HepG2 (cell line): ENCODE data around the gene VPREB1.

Experiments used
- CHD2 ChIP-seq: IDR thresholded peaks from 2 replicates; pipeline ENCODE4 v1.6.1; 2011; ENCODE audit warnings: low read depth, low read length, improper control_type of control experiment
- FOXJ3 ChIP-seq: sonication (generic); formaldehyde crosslinking; IDR thresholded peaks from 2 replicates; pipeline ENCODE4 v1.4.0; 2020; ENCODE audit warnings: missing genetic modification reagents, mild to moderate bottlenecking, borderline replicate concordance
- NFIC ChIP-seq: IDR thresholded peaks from 2 replicates; pipeline ENCODE4 v1.6.1; 2012; ENCODE audit warnings: mild to moderate bottlenecking, low read length, inconsistent platforms
- POLR2A ChIP-seq, 2 experiments: IDR thresholded peaks; 2 replicates each; pipeline ENCODE4 v1.6.1; 2011; ENCODE audit warnings: low read depth in 2 of 2, low read length in 2 of 2, mild to moderate bottlenecking in 1 of 2, moderate library complexity in 1 of 2; ENCODE audit not compliant: insufficient read depth in 1 of 2
- ZFP37 ChIP-seq: sonication (generic); formaldehyde crosslinking; IDR thresholded peaks from 2 replicates; pipeline ENCODE4 v1.4.0; 2020; ENCODE audit warnings: missing genetic modification reagents, borderline replicate concordance
- ZNF761 ChIP-seq: sonication (generic); formaldehyde crosslinking; conservative IDR thresholded peaks from 2 replicates; pipeline ENCODE4 v1.4.0; 2020; ENCODE audit warnings: mild to moderate bottlenecking, missing genetic modification reagents
- TF ChIP-seq, protein P1 (sequence below), 2 experiments: IDR thresholded peaks; 2 replicates each; pipeline ENCODE4 v1.6.1; 2011 to 2012; ENCODE audit warnings: low read length in 2 of 2, borderline replicate concordance in 1 of 2, low read depth in 1 of 2, mild to moderate bottlenecking in 1 of 2, moderate library complexity in 1 of 2
- TF ChIP-seq, protein P2 (sequence below): sonication (generic); formaldehyde crosslinking; IDR thresholded peaks from 2 replicates; pipeline ENCODE4 v1.5.0; 2020; ENCODE audit warnings: mild to moderate bottlenecking, missing genetic modification reagents, moderate library complexity

DNA sequence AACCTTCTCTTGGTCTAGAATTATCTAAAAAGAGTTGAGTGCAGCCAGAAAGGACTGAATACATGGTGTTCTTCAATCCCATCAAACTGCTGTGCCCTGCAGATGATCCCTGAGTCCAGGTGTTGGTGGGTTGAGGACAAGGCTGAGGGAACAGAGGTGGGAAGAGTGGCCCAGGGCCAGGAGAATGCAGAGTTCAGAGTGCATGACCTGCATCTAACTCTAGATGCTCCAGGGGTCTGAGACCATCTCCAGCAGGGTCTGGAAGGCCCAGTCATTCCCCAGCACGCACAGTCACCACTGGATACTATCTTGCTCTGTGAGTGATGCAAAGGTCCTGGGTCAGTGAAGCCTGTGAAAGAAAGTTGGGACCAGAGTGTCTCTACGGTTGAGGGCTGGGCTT lies 2.1 kb upstream of the VPREB1 start:
- no peak for TF ChIP-seq CHD2
- TF ChIP-seq ZFP37 = no peak
- no peak for TF ChIP-seq NFIC
- TF ChIP-seq POLR2A (IDR thresholded peaks at IDR 0.05; ENCODE audit: insufficient read depth in 1 of 2, low read depth in 2 of 2, low read length in 2 of 2) = no peak
- TF ChIP-seq, protein P1, sequence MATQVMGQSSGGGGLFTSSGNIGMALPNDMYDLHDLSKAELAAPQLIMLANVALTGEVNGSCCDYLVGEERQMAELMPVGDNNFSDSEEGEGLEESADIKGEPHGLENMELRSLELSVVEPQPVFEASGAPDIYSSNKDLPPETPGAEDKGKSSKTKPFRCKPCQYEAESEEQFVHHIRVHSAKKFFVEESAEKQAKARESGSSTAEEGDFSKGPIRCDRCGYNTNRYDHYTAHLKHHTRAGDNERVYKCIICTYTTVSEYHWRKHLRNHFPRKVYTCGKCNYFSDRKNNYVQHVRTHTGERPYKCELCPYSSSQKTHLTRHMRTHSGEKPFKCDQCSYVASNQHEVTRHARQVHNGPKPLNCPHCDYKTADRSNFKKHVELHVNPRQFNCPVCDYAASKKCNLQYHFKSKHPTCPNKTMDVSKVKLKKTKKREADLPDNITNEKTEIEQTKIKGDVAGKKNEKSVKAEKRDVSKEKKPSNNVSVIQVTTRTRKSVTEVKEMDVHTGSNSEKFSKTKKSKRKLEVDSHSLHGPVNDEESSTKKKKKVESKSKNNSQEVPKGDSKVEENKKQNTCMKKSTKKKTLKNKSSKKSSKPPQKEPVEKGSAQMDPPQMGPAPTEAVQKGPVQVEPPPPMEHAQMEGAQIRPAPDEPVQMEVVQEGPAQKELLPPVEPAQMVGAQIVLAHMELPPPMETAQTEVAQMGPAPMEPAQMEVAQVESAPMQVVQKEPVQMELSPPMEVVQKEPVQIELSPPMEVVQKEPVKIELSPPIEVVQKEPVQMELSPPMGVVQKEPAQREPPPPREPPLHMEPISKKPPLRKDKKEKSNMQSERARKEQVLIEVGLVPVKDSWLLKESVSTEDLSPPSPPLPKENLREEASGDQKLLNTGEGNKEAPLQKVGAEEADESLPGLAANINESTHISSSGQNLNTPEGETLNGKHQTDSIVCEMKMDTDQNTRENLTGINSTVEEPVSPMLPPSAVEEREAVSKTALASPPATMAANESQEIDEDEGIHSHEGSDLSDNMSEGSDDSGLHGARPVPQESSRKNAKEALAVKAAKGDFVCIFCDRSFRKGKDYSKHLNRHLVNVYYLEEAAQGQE (IDR thresholded peaks at IDR 0.05; ENCODE audit: borderline replicate concordance in 1 of 2, low read depth in 1 of 2, low read length in 2 of 2) = no peak
- TF ChIP-seq ZNF761 = no peak
- no peak for TF ChIP-seq FOXJ3 (CRISPR knock-in tag)
- TF ChIP-seq, protein P2, sequence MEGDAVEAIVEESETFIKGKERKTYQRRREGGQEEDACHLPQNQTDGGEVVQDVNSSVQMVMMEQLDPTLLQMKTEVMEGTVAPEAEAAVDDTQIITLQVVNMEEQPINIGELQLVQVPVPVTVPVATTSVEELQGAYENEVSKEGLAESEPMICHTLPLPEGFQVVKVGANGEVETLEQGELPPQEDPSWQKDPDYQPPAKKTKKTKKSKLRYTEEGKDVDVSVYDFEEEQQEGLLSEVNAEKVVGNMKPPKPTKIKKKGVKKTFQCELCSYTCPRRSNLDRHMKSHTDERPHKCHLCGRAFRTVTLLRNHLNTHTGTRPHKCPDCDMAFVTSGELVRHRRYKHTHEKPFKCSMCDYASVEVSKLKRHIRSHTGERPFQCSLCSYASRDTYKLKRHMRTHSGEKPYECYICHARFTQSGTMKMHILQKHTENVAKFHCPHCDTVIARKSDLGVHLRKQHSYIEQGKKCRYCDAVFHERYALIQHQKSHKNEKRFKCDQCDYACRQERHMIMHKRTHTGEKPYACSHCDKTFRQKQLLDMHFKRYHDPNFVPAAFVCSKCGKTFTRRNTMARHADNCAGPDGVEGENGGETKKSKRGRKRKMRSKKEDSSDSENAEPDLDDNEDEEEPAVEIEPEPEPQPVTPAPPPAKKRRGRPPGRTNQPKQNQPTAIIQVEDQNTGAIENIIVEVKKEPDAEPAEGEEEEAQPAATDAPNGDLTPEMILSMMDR (CRISPR knock-in tag) = no peak
